Activated CD4-positive, alpha-beta T cell treated with anti-CD3 and anti-CD28 coated beads, Interleukin-2, amount 10 ng/mL, durations not matched to agents 24 days and 14 days (primary cell): ENCODE data around the gene DAO. TPM values are rescaled to one million over a fixed set of nuclear protein-coding genes. Genes with fewer than 3 reads are reported as not detected.
A peak's percentile ranks its signal among the peaks of the same experiment; 100 is the strongest.

Experiments used
- DNase-seq: peaks from one replicate; pipeline ENCODE4 v3.0.0; 2022
- H3K27ac Mint-ChIP-seq: one replicate; pipeline ENCODE4 v1.8.0; 2022; ENCODE audit warnings: mild to moderate bottlenecking, mixed read lengths
- H3K27me3 Mint-ChIP-seq: one replicate; pipeline ENCODE4 v1.8.0; 2022; ENCODE audit warnings: mixed read lengths
- H3K36me3 Mint-ChIP-seq: one replicate; pipeline ENCODE4 v1.8.0; 2022; ENCODE audit warnings: low read depth, mild to moderate bottlenecking, mixed read lengths
- H3K4me1 Mint-ChIP-seq: one replicate; pipeline ENCODE4 v1.8.0; 2021; ENCODE audit warnings: mixed read lengths
- H3K4me3 Mint-ChIP-seq: one replicate; pipeline ENCODE4 v1.8.0; 2022; ENCODE audit warnings: mild to moderate bottlenecking, moderate library complexity, mixed read lengths
- H3K9me3 Mint-ChIP-seq: one replicate; pipeline ENCODE4 v1.8.0; 2021; ENCODE audit warnings: mixed read lengths
- intact Hi-C: fragments of 100-400 bp; cut with micrococcal nuclease; formaldehyde crosslinking; loops from one replicate; pipeline ENCODE4 v1.15.1; 2023
- total RNA-seq: library from RNA; stranded (reverse); gene quantifications from 2 replicates; pipeline ENCODE4 v1.2.3, GENCODE V29; 2022

The DAO gene
- not detected in 2 replicates for total RNA-seq

GRCh38 chr12:108879615-108880254 lies at the start of gene DAO:
Gene DAO, plus strand, starts transcription at chr12:108880092. Its CDS starts 4,915 bp downstream, at chr12:108885007.
- H3K27me3 Mint-ChIP-seq: no peaks in the 10 kb centered on the region
- intact Hi-C loops: no loop called here
- no peaks in the 10 kb centered on the region for H3K36me3 Mint-ChIP-seq
- H3K4me1 Mint-ChIP-seq: peaks cover 3% of the 10 kb centered on the region
- no peaks in the 10 kb centered on the region for H3K9me3 Mint-ChIP-seq
- no peak for DNase-seq
- H3K4me3 Mint-ChIP-seq: no peak within 1 kb of the TSS
- H3K27ac Mint-ChIP-seq: no peak within 1 kb of the TSS

- Mint-ChIP-seq H3K27me3 (no peaks in the 10 kb centered on the region), H3K4me3 (peak overlapping the region; percentile 57), H3K9me3 (no peaks in the 10 kb centered on the region), H3K36me3 (peaks cover 56% of the 10 kb centered on the region), H3K27ac (peak overlapping the region; percentile 70), H3K4me1 (peaks cover 49% of the 10 kb centered on the region)
- intact Hi-C loops: no loop called here
- no peak for DNase-seq
These were observed 48.4 kb upstream of the DAO start for GRCh38 chr12:108831309-108831991.

GRCh38 chr12:108832208-108832607 lies 47.7 kb upstream of the DAO start:
- Mint-ChIP-seq H3K36me3 (peaks cover 54% of the 10 kb centered on the region), H3K4me3 (no peak overlapping the region), H3K4me1 (peaks cover 47% of the 10 kb centered on the region), H3K27ac (peak overlapping the region; percentile 62), H3K27me3 (no peaks in the 10 kb centered on the region), H3K9me3 (no peaks in the 10 kb centered on the region)
- DNase-seq: no peak
- intact Hi-C loops: no loop called here

- Mint-ChIP-seq H3K9me3 (no peaks in the 10 kb centered on the region), H3K27ac (no peak overlapping the region), H3K4me1 (peaks cover 51% of the 10 kb centered on the region), H3K36me3 (peaks cover 56% of the 10 kb centered on the region), H3K27me3 (no peaks in the 10 kb centered on the region), H3K4me3 (no peak overlapping the region)
- intact Hi-C loops: no loop called here
- no peak for DNase-seq
These were observed 47.0 kb upstream of the DAO start for GRCh38 chr12:108832730-108833354.

- H3K27me3 Mint-ChIP-seq: no peaks in the 10 kb centered on the region
- peaks cover 54% of the 10 kb centered on the region for H3K4me1 Mint-ChIP-seq
- DNase-seq: no peak
- no peak overlapping the region for H3K27ac Mint-ChIP-seq
- H3K36me3 Mint-ChIP-seq: peaks cover 58% of the 10 kb centered on the region
- intact Hi-C loops: no loop called here
- H3K9me3 Mint-ChIP-seq: no peaks in the 10 kb centered on the region
- no peak overlapping the region for H3K4me3 Mint-ChIP-seq
These were observed 46.5 kb upstream of the DAO start for GRCh38 chr12:108833355-108833733.

- Mint-ChIP-seq H3K27me3 (no peaks in the 10 kb centered on the region), H3K4me3 (no peak overlapping the region), H3K4me1 (peaks cover 54% of the 10 kb centered on the region), H3K27ac (no peak overlapping the region), H3K9me3 (no peaks in the 10 kb centered on the region), H3K36me3 (peaks cover 57% of the 10 kb centered on the region)
- DNase-seq: no peak
- intact Hi-C loops: no loop called here
These were observed 46.0 kb upstream of the DAO start for GRCh38 chr12:108833757-108834472.

GRCh38 chr12:108835860-108836634 lies 43.8 kb upstream of the DAO start:
- Mint-ChIP-seq H3K27ac (no peak overlapping the region), H3K36me3 (peaks cover 48% of the 10 kb centered on the region), H3K9me3 (no peaks in the 10 kb centered on the region), H3K27me3 (no peaks in the 10 kb centered on the region), H3K4me1 (peaks cover 62% of the 10 kb centered on the region), H3K4me3 (no peak overlapping the region)
- DNase-seq: no peak
- intact Hi-C loops: no loop called here

GRCh38 chr12:108837239-108837638 lies 42.7 kb upstream of the DAO start:
- H3K9me3 Mint-ChIP-seq: no peaks in the 10 kb centered on the region

GRCh38 chr12:108837680-108838079 lies 42.2 kb upstream of the DAO start:
- no peak for DNase-seq
- Mint-ChIP-seq H3K27me3 (no peaks in the 10 kb centered on the region), H3K4me3 (no peak overlapping the region), H3K36me3 (peaks cover 42% of the 10 kb centered on the region), H3K9me3 (no peaks in the 10 kb centered on the region), H3K27ac (peak overlapping the region; percentile 95), H3K4me1 (peaks cover 52% of the 10 kb centered on the region)
- intact Hi-C loops: loop anchor here (1.0 to 2.0 kb wide), 2 partner anchors 13 to 19 kb away; no protein-coding TSS in a partner anchor

More at GRCh38 chr12:108837239-108837638, 42.7 kb upstream of the DAO start:
- Mint-ChIP-seq H3K4me1 (peaks cover 54% of the 10 kb centered on the region), H3K36me3 (peaks cover 42% of the 10 kb centered on the region), H3K27me3 (no peaks in the 10 kb centered on the region), H3K4me3 (no peak overlapping the region), H3K27ac (peak overlapping the region; percentile 95)
- no peak for DNase-seq
- intact Hi-C loops: no loop called here

GRCh38 chr12:108838194-108839017 lies 41.5 kb upstream of the DAO start:
- peak overlapping the region; percentile 95 for H3K27ac Mint-ChIP-seq

GRCh38 chr12:108839018-108839889 lies 40.6 kb upstream of the DAO start:
- Mint-ChIP-seq H3K36me3 (peaks cover 34% of the 10 kb centered on the region), H3K27me3 (no peaks in the 10 kb centered on the region), H3K27ac (peak overlapping the region; percentile 95), H3K9me3 (no peaks in the 10 kb centered on the region), H3K4me3 (peak overlapping the region; percentile 74), H3K4me1 (peaks cover 43% of the 10 kb centered on the region)
- intact Hi-C loops: loop anchor here (2.0 kb wide), 1 partner anchor 14 kb away; no protein-coding TSS in a partner anchor
- no peak for DNase-seq

More at GRCh38 chr12:108838194-108839017, 41.5 kb upstream of the DAO start:
- Mint-ChIP-seq H3K9me3 (no peaks in the 10 kb centered on the region), H3K4me1 (peaks cover 47% of the 10 kb centered on the region), H3K27me3 (no peaks in the 10 kb centered on the region), H3K36me3 (peaks cover 36% of the 10 kb centered on the region), H3K4me3 (peak overlapping the region; percentile 74)
- intact Hi-C loops: loop anchor here (1.0 to 2.0 kb wide), 2 partner anchors 14 to 18 kb away; no protein-coding TSS in a partner anchor
- DNase-seq: peak; percentile 91

GRCh38 chr12:108839890-108840230 lies 40.0 kb upstream of the DAO start:
- intact Hi-C loops: loop anchor here (2.0 kb wide), 1 partner anchor 15 kb away; no protein-coding TSS in a partner anchor
- H3K36me3 Mint-ChIP-seq: peaks cover 34% of the 10 kb centered on the region
- H3K4me3 Mint-ChIP-seq: no peak overlapping the region
- no peak for DNase-seq
- H3K4me1 Mint-ChIP-seq: peaks cover 40% of the 10 kb centered on the region
- H3K27me3 Mint-ChIP-seq: no peaks in the 10 kb centered on the region
- H3K9me3 Mint-ChIP-seq: no peaks in the 10 kb centered on the region
- H3K27ac Mint-ChIP-seq: peak overlapping the region; percentile 42
